C4-2B (cell line): ENCODE results near the gene SFMBT1.

ENCODE experiments used
- H3K27ac ChIP-seq: fragments of 450-650 bp; 2 replicates; pipeline ENCODE4 v1.5.1; 2017
- CTCF ChIP-seq: fragments of 450-650 bp; conservative IDR thresholded peaks from 2 replicates; pipeline ENCODE4 v1.5.1; 2017; ENCODE audit warnings: mild to moderate bottlenecking
- ZFX ChIP-seq: fragments of 450-650 bp; IDR thresholded peaks from 2 replicates; pipeline ENCODE4 v1.6.1; 2017

The SFMBT1 gene

DNA sequence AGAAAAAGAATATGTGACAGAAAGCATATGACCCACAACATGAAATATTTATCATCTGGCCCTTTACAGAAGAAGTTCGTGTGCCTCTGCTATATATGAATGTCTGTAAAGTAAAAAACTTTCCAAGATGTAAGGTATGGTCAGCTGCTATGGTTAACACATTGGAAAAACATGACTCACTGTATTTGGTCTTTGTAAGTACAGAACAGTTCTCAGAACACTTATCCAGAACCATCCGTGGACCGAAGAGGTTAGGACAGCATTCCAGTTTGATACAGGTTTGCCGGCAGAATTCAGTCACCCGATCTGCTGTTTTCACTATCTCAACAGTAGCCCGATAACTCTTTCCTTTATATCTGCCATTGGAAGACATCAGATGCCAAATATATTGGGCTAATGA lies 135.1 kb downstream of the SFMBT1 start:
- TF ChIP-seq ZFX = no peak
- TF ChIP-seq CTCF = no peak

DNA sequence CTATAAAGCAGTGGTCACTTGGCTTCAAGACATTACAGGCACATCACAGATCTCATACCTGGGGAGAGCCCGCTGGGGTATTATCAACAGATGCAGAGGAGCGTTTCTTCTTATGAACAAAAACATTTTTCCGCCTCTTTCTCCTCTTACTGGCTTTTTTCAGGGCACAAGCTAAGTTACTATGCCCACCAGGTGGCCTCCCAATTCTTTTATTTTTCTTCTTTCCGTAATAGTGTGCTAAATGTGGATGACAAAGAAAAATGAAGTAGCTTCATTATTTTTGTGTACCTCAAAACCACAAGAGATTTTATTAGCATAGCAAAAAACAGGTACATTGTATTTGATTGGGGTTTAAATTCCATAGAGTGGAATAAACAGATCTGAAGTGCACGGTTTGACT lies 138.4 kb downstream of the SFMBT1 start:
- H3K27ac ChIP-seq = no peak overlapping the region
- no peak for TF ChIP-seq ZFX
- TF ChIP-seq CTCF = peak; percentile 15; the same call in 1 of the 2 replicates

More for the DNA sequence above, 135.1 kb downstream of the SFMBT1 start:
- no peak overlapping the region for H3K27ac ChIP-seq

- TF ChIP-seq ZFX = no peak
- TF ChIP-seq CTCF = no peak
- no peak overlapping the region for H3K27ac ChIP-seq
Observed at GRCh38 chr3:52904552-52904951, 141.3 kb downstream of the SFMBT1 start.

GRCh38 chr3:52904000-52904399 lies 141.9 kb downstream of the SFMBT1 start:
- no peak overlapping the region for H3K27ac ChIP-seq
- TF ChIP-seq ZFX (no peak), CTCF (no peak)

- peak within 1 kb of the TSS; percentile 76 for H3K27ac ChIP-seq
- TF ChIP-seq CTCF (no peak; the same call in 1 of the 2 replicates), ZFX (peak; percentile 62)
Observed at GRCh38 chr3:52897130-52898122, 148.4 kb downstream of the SFMBT1 start, which contains the start of gene STIMATE. Gene STIMATE (minus strand): TSS chr3:52897548. CDS start chr3:52897450, 98 bp downstream.

DNA sequence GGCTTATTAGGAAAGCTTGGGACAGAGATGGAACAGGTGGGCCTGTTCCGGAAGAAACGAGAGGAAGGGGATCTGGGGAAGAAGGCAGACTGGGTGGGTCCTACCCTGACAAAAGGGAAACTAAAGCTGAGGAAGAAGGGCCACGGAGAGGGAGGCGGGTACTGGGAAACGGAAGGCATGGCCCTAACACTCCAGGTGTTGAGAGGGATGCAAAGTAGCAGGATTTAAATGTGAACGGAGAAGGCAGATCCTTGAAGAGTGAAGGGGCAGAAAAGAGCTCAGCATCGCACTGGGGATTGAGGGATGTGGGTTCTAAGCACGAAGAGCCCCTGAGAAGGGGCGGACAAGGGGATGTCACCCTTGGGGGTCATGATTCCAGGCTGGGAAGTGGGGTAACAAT lies 149.3 kb downstream of the SFMBT1 start:
- TF ChIP-seq ZFX (no peak), CTCF (no peak)
- peak overlapping the region; percentile 76 for H3K27ac ChIP-seq

- H3K27ac ChIP-seq = no peak overlapping the region
Observed at GRCh38 chr3:52896151-52896550, 149.7 kb downstream of the SFMBT1 start.

More at GRCh38 chr3:52896151-52896550, 149.7 kb downstream of the SFMBT1 start:
- no peak for TF ChIP-seq CTCF
- no peak for TF ChIP-seq ZFX
